SK-N-MC (cell line): ENCODE results near the gene AIF1.

Experiments
- EZH2 ChIP-seq: fragments of 200-600 bp; sonication (generic); IDR thresholded peaks from one replicate; pipeline ENCODE4 v1.6.1; 2017; ENCODE audit warnings: antibody characterized with exemption
- FOXP2 ChIP-seq: optimal IDR thresholded peaks from 2 replicates; pipeline ENCODE3; 2011; ENCODE audit warnings: mild to moderate bottlenecking, moderate library complexity; ENCODE audit not compliant: insufficient read depth; ENCODE audit errors: extremely low read length, control extremely low read depth
- POLR2AphosphoS5 ChIP-seq: IDR thresholded peaks from 2 replicates; pipeline ENCODE4 v1.6.1; 2012; ENCODE audit warnings: mild to moderate bottlenecking, low read depth, low read length, borderline replicate concordance

GRCh38 chr6:31663961-31664789, 49.1 kb downstream of the AIF1 start:
- TF ChIP-seq EZH2, result no peak
- no peak for TF ChIP-seq POLR2AphosphoS5
- TF ChIP-seq FOXP2, result no peak
